Effector memory CD8-positive, alpha-beta T cell (primary cell): ENCODE measurements around the gene YJEFN3.

Experiments
- ATAC-seq: fragments of 150-1000 bp; cut with Tn5 transposase; replicated peaks from 2 replicates; pipeline ENCODE4 v1.10.0; 2021; ENCODE audit warnings: mild to moderate bottlenecking, moderate library complexity
- DNase-seq, 3 experiments: peaks; one replicate each; pipeline ENCODE4 v3.0.0; 2021
- H3K27ac Mint-ChIP-seq, 2 donors: one replicate each; pipeline ENCODE4 v1.8.0; 2022; ENCODE audit warnings: mild to moderate bottlenecking in 2 of 2, mixed read lengths in 2 of 2, moderate library complexity in 2 of 2
- H3K27me3 Mint-ChIP-seq, 2 donors: one replicate each; pipeline ENCODE4 v1.8.0; 2022; ENCODE audit warnings: mixed read lengths in 2 of 2
- H3K36me3 Mint-ChIP-seq: one replicate; pipeline ENCODE4 v1.8.0; 2022; ENCODE audit warnings: mild to moderate bottlenecking, moderate library complexity, mixed read lengths; ENCODE audit not compliant: insufficient read depth
- H3K4me1 Mint-ChIP-seq, 2 donors: one replicate each; pipeline ENCODE4 v1.8.0; 2022; ENCODE audit warnings: low read depth in 2 of 2, mixed read lengths in 2 of 2
- H3K4me3 Mint-ChIP-seq, 2 donors: one replicate each; pipeline ENCODE4 v1.8.0; 2022; ENCODE audit warnings: mild to moderate bottlenecking in 2 of 2, mixed read lengths in 2 of 2, moderate library complexity in 2 of 2
- H3K9me3 Mint-ChIP-seq, 2 donors: one replicate each; pipeline ENCODE4 v1.8.0; 2022; ENCODE audit warnings: mixed read lengths in 2 of 2

Gene YJEFN3

DNA sequence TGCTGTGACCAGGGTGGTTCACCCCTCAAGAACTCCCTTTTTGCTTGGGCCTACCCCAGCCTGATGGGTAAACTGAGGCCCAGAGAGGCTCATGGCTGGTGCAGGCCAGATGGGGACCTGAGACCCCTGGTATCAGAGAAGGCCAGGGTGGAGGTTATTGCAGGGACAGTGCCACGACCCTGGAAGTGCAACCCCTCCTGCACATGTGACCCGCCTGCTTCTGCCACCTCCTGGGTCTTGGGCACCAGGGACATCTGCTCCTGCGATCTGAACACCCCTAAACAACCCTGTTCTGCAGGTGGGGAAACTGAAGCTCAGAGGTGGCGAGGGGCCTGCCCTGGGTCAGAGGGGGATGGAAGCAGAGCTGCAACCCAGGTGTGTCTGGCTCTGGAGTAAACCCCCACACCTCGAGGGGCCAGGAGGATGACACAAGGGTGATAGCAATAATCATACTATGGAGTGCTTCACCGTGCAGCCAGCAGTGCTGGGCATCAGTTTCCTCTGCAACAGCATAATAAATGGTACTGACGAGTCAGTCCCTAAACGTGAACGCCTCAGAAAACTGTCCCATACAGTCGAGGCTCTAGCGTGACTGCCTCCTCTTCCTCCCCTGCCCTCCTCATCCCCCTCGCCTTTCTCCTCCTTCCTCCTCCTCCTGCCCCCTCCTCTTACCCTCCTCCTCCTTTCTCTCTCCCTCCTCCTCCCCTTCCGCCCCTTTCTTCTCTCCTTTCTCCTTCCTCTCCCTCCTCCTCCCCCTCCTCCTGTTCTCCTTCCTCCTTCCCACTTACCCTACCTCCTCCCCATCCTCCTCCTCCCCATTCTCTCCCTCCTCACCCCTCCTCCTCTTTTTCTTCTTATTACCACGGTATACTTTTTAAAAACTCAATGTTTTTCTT is 4.3 kb downstream of the YJEFN3 start:
- Mint-ChIP-seq H3K4me1 (peaks cover 7 to 15% of the 10 kb centered on the region in 2 donors), H3K27me3 (no peaks in the 10 kb centered on the region), H3K4me3 (no peak overlapping the region), H3K27ac (peak overlapping the region; percentile 26 to 52), H3K9me3 (no peaks in the 10 kb centered on the region), H3K36me3 (peaks cover 28% of the 10 kb centered on the region)
- DNase-seq (no peak), ATAC-seq (no peak)

DNA sequence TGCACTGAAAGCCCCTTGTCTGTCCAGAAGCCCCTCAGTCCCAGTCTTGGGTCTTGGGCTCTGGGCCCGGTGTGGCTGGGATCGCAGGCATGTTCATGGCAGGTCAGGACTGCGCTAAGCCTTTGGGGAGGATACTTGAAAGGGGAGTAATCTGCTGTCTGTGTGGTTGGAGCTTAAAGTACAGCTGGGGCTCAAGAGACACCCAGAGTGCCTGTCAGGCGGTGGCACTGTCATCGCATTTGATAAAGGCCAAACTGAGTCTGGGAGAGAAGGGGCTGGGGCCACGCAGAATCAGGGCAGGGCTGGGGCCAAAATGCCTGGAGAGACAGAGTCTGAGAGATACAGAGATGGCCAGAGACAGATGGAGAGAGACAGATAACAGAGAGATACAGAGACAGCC is 5.1 kb downstream of the YJEFN3 start:
- Mint-ChIP-seq H3K4me3 (no peak overlapping the region), H3K4me1 (peaks cover 12 to 19% of the 10 kb centered on the region in 2 donors), H3K27me3 (peaks cover 4 to 6% of the 10 kb centered on the region in 2 donors), H3K36me3 (peaks cover 20% of the 10 kb centered on the region), H3K27ac (peak overlapping the region in 1 of 2 donors; percentile 63), H3K9me3 (no peaks in the 10 kb centered on the region)
- DNase-seq = no peak
- ATAC-seq = no peak

- Mint-ChIP-seq H3K27me3 (peaks cover 7 to 9% of the 10 kb centered on the region in 2 donors), H3K9me3 (no peaks in the 10 kb centered on the region), H3K4me3 (no peak overlapping the region), H3K36me3 (peaks cover 20% of the 10 kb centered on the region), H3K27ac (peak overlapping the region in 1 of 2 donors; percentile 63), H3K4me1 (peaks cover 15 to 24% of the 10 kb centered on the region in 2 donors)
- no peak for DNase-seq
- no peak for ATAC-seq
Measured at GRCh38 chr19:19534556-19535265, 6.0 kb downstream of the YJEFN3 start.

- Mint-ChIP-seq H3K27ac (peak overlapping the region in 1 of 2 donors; percentile 89), H3K36me3 (peaks cover 16% of the 10 kb centered on the region), H3K4me1 (peaks cover 16 to 26% of the 10 kb centered on the region in 2 donors), H3K9me3 (no peaks in the 10 kb centered on the region), H3K4me3 (peak overlapping the region in 1 of 2 donors; percentile 40), H3K27me3 (peaks cover 7 to 9% of the 10 kb centered on the region in 2 donors)
- no peak for DNase-seq
- ATAC-seq = no peak
Measured at GRCh38 chr19:19535311-19536191, 6.8 kb downstream of the YJEFN3 start.

DNA sequence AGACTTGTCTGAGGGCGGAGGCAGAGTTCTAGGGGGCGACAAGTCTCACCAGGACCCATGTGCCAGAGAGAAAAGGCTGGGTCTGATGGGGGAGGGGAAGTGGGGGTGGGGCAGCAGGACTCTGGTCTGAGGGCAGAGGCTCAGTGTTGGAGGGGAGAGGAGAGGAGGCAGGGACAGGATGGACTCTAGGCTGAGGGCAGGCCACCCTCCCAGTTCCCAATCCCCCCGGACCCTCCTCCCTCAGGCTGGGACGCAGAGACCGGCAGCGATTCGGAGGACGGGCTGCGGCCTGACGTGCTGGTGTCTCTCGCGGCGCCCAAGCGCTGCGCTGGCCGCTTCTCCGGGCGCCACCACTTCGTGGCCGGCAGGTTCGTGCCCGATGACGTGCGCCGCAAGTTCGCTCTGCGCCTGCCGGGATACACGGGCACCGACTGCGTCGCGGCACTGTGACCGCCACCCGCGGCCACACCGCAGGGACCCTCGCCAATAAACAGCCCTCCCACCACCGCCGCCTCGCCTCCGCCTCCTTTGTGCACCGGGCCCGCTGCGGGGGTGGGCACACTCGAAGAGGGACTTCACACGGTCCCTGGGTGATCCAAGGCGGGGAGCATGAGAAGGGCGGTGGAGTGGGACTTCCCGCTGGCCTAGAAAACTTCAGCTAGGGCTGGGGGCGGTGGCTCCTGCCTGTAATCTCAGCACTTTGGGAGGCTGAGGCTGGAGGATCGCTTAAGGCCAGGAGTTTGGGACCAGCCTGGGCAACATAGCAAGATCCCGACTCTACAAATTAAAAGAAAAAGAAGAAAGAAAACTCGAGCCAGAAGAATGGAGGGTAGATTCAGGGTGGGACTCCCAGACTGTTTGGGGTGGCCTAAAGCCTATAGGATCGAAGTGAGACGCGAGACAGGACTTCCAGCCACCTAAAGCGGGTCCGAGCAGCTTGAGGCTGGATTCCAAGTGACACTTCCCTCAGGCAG is 8.7 kb downstream of the YJEFN3 start:
- peaks cover 7 to 9% of the 10 kb centered on the region in 2 donors for H3K27me3 Mint-ChIP-seq
- peaks cover 24 to 26% of the 10 kb centered on the region in 2 donors for H3K4me1 Mint-ChIP-seq
- peak overlapping the region in 1 of 2 donors; percentile 89 for H3K27ac Mint-ChIP-seq
- H3K36me3 Mint-ChIP-seq = peaks cover 13% of the 10 kb centered on the region
- peak in 1 of 3 experiments; percentile 28 for DNase-seq
- H3K4me3 Mint-ChIP-seq = peak overlapping the region; percentile 77 to 84
- H3K9me3 Mint-ChIP-seq = no peaks in the 10 kb centered on the region
- ATAC-seq = peak; percentile 51

DNA sequence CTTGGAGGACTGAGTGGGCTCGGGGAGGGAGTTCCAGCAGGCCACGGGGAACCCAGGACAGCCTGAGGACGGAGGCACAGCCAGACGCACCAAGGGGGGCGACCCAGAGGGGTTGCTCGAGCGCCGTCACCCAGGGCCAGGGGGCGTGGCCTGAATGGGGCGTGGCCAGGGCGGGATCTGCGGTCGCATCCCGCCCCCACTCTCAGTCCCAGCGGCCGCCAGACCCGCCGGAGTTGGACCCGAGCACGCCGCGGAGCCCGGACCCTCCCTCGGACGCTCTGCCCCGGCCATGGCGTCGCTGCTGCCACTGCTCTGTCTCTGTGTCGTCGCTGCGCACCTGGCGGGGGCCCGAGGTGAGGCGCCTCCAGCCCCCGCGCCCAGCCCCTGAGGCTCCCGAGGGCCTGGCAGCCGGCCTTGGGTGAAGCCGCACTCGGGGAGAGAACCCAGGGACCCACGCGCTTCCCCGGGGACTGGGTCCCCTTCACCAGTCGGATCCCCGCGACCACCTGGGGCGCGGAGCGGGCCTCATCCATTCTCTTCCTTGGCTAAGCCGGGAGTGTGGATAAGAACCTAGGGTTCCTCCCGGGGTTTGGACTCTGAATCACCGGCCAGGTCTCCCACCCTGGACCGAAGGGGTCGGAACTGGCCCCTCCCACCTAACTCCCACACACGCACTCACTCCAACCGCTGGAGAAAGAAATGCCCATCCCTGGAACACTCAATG is 9.5 kb downstream of the YJEFN3 start, which contains the start of gene CILP2:
CILP2 (plus strand) TSS at position 205 of the 724 bp plus-strand sequence; CDS start at position 290, 85 bp downstream.
- Mint-ChIP-seq H3K36me3 (peaks cover 10% of the 10 kb centered on the region), H3K9me3 (no peaks in the 10 kb centered on the region), H3K4me3 (peak within 1 kb of the TSS; percentile 77 to 84), H3K27me3 (peaks cover 7 to 9% of the 10 kb centered on the region in 2 donors), H3K4me1 (peaks cover 24% of the 10 kb centered on the region in 2 donors), H3K27ac (peak within 1 kb of the TSS; percentile 67 to 87)
- DNase-seq (peak in 1 of 3 experiments; percentile 27), ATAC-seq (peak; percentile 14)

DNA sequence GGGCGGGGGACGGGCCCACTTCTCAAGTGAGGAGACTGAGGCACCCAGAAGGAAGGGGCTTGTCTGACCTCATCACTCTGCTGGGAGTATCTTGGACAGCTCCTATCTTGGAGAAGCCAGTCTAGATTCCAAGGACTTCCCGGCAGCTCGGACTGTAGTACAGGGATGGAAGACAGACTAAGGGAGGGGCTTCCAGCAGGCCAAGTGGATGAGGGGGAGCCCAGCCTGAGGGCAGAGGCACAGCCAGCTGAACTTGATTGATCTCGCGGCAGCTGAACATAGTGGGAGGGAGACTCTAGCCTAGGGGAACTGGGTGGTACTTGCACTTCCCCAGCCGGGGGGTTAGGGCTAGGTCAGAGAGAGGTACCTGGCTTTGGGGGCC is 10.1 kb downstream of the YJEFN3 start:
- Mint-ChIP-seq H3K4me1 (peaks cover 24% of the 10 kb centered on the region in 2 donors), H3K4me3 (peak overlapping the region; percentile 69 to 83), H3K9me3 (no peaks in the 10 kb centered on the region), H3K27me3 (peaks cover 7 to 9% of the 10 kb centered on the region in 2 donors), H3K36me3 (peaks cover 10% of the 10 kb centered on the region), H3K27ac (peak overlapping the region; percentile 67 to 83)
- ATAC-seq (no peak), DNase-seq (no peak)

- Mint-ChIP-seq H3K27ac (no peak overlapping the region), H3K36me3 (peaks cover 10% of the 10 kb centered on the region), H3K4me1 (peaks cover 24% of the 10 kb centered on the region in 2 donors), H3K27me3 (peaks cover 7 to 9% of the 10 kb centered on the region in 2 donors), H3K4me3 (peak overlapping the region; percentile 69 to 83), H3K9me3 (no peaks in the 10 kb centered on the region)
- ATAC-seq (no peak), DNase-seq (no peak)
Measured at GRCh38 chr19:19539698-19540063, 11.0 kb downstream of the YJEFN3 start.

DNA sequence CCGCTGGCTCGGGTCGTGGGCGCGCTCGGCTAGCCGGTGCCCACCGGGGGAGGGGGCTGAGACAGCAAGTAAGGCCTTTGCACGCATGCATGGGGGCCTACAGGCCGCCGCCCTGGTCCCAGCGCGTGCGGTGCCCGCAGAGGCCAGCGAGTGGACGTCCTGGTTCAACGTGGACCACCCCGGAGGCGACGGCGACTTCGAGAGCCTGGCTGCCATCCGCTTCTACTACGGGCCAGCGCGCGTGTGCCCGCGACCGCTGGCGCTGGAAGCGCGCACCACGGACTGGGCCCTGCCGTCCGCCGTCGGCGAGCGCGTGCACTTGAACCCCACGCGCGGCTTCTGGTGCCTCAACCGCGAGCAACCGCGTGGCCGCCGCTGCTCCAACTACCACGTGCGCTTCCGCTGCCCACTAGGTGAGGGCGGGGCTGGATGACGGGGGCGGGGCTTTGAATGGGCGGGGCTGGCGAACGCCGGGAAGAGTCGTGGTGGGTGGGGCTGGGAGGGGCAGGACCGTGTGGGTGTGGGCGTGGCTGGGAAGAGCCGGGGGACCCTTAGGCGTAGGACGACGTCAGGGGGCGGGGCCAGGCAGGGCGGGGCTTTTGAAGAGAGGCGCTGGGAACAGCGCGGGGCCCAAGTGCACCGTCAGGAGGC is 11.5 kb downstream of the YJEFN3 start:
- Mint-ChIP-seq H3K36me3 (peaks cover 10% of the 10 kb centered on the region), H3K4me1 (peaks cover 24% of the 10 kb centered on the region in 2 donors), H3K9me3 (no peaks in the 10 kb centered on the region), H3K27ac (peak overlapping the region in 1 of 2 donors; percentile 59), H3K27me3 (peaks cover 7 to 9% of the 10 kb centered on the region in 2 donors), H3K4me3 (peak overlapping the region; percentile 77 to 83)
- ATAC-seq = peak; percentile 35
- peak in 2 of 3 experiments; percentile 34 to 36 for DNase-seq

- DNase-seq (peak; percentile 48 to 65 (median 58)), ATAC-seq (peak; percentile 71)
- H3K36me3 Mint-ChIP-seq = peaks cover 10% of the 10 kb centered on the region
- peaks cover 7 to 9% of the 10 kb centered on the region in 2 donors for H3K27me3 Mint-ChIP-seq
- H3K9me3 Mint-ChIP-seq = no peaks in the 10 kb centered on the region
- peak overlapping the region; percentile 19 to 59 for H3K27ac Mint-ChIP-seq
- peaks cover 24% of the 10 kb centered on the region in 2 donors for H3K4me1 Mint-ChIP-seq
- H3K4me3 Mint-ChIP-seq = peak overlapping the region; percentile 77 to 83
Measured at GRCh38 chr19:19540715-19541515, 12.2 kb downstream of the YJEFN3 start.
